NCI-H2171 treated with DMSO at 0.1 percent for 48 hours (cell line): ENCODE data around the gene STX18.

Source experiments
- DNase-seq: peaks from one replicate; lab custom pipeline; 2025; lab: John Stamatoyannopoulos, UW

The STX18 gene

GRCh38 chr4:4377732-4378460 is 164.0 kb downstream of the STX18 start:
- no peak for DNase-seq

GRCh38 chr4:4377191-4377590 is 164.7 kb downstream of the STX18 start:
- no peak for DNase-seq

GRCh38 chr4:4376074-4376473 is 165.8 kb downstream of the STX18 start:
- DNase-seq: no peak

- DNase-seq: no peak
Observed at GRCh38 chr4:4374388-4375098, 167.3 kb downstream of the STX18 start.
